Left lobe of liver (tissue), 2 donors: ENCODE results near the gene PNMA8B. TPM values are rescaled to one million over a fixed set of nuclear protein-coding genes. Genes with fewer than 3 reads are reported as not detected.
"Not testable (repeated sequence)": the region's sequence is repeated elsewhere in the genome, so short reads cannot be mapped to it uniquely, and the experiment has no call there.

ENCODE experiments used
- ATAC-seq: fragments of 200-7000 bp; cut with Tn5 transposase; one replicate; pipeline ENCODE4 v1.9.1; 2020; ENCODE audit warnings: mild to moderate bottlenecking, moderate library complexity
- DNase-seq: peaks from one replicate; pipeline ENCODE4 v3.0.0-alpha.2; 2020; ENCODE audit warnings: low spot score
- total RNA-seq: library from RNA; stranded (reverse); gene quantifications from one replicate; pipeline ENCODE4 v1.2.1, GENCODE V29; 2021
- donor health status: DM: no; HTN: no; CAD: no; lungs with moderate emphysema.
- donor health status: DM: no; HTN: yes; CAD: no.

Gene PNMA8B
- total RNA-seq, 1 donor from 2014 or later: 0.35 TPM

DNA sequence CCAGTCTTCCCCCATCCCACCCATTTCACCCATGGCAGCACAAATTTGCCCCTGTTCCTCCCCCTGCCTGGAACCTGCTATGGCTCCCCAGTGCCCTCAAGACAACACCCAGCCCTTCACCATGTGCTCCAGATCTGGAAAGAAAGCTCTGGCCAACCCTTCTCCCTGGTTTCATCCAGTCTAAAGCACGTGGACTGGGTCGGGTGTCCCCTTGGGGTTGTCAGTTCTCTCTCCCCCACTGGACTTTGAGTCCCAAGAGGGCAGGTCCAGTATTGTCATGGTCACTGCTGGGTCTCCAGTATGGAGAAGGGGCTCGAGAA lies 19.6 kb upstream of the PNMA8B start:
- no peak for DNase-seq
- no peak for ATAC-seq

DNA sequence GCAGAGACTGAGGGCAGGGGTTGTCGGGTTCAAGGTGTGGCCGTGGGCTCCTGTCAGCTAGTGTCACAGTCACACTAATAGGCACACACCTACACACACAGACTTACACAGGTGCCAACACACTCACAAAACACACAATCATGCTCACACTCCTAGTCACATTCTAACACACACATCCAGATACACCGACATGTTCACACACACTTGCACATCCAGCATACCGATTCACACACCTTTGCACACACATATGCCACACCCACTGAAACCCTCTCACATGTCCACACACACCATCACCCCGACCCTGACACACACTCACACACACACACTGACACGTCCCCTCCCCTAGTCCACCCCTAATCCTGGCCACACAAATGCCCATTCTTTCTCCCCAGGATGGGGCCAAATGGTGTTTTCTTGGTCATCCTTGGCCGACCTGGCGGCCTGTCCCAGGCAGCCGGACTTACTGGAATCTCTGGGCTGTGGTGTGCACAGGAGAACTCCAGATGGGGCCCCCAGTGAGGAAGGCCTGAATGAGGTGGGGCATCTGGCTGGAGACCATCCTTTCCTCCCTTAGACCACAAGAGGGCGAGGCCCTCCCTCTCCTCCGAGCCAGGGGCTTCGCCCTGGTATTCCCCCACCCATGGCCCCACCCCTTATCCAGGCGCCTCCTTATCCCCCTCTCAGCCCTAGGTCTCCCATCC lies 19.1 kb upstream of the PNMA8B start:
- DNase-seq (no peak), ATAC-seq (no peak)

DNA sequence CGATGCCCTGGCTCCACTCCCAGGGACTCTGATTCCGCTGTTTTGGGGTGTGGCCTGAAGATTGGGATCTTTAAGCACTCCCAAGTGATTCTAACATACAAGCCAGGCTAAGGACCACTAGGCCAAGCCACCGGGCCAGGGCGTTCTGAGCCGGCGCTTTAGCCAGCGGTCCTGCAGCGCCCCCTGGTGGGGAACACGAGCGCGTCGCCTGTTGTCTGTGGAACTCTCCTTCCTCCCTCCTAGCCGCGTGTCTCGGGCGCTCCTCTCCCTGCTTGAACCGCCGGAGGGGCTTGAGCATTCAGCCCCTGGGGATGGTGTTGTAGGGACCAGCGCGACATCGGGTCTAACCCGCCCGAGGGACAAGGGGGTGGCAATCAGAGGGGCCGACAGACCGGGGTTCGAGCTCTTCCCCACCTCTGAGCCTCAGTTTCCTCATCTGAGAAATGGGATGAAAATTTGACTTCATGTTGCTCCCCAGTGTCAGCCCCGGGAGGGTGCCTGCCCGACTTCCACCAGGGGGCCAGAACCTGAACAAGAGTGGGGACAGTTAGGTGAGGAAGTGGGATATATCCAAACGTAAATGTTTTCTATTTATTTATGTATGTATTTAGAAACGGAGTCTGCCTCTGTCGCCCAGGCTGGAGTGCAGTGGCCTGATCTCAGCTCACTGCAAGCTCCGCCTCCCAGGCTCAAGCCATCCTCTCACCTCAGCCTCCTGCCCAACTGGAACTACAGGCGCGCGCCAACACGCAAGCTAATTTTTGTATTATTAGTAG lies 18.0 kb upstream of the PNMA8B start:
- ATAC-seq (peak; percentile 93), DNase-seq (peak; percentile 73)

DNA sequence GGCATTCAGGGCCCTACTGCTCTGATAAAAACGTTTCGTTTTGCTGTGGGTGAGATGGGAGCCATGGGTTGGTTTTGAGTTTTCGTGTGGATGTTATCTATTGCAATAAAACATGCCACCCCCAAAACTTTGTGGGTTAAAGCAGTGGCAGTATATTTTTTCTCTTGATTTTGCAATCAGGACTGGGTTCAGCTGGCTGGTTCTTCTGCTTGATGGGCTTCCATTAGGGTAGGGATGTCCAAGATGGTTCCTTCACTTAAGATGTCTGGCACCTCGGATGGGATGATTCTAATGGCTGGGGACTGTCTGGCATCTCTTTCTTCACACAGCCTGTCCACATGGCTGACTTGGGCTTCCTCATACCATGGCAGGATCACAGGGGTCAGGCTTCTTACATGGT lies 15.6 kb upstream of the PNMA8B start:
- ATAC-seq: no peak
- no peak for DNase-seq

DNA sequence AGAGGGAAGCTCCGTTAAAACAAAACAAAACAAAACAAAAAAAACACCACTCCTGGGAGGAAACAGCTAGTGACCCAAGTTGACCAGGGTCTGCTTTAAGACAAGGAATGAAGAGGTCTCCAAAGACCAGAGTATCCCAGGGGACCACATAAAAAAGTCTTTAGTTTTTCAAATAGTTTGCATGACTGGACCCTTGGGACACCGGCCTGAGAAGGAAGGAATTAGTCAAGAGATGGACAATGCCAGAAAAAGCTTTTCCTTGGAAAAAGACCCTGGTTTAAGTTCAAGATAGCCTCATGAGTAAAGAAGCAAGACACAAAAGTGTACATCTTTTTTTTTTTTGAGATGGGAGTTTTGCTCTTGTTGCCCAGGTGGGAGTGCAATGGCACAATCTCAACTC lies 12.5 kb upstream of the PNMA8B start:
- ATAC-seq: no peak
- DNase-seq: no peak

DNA sequence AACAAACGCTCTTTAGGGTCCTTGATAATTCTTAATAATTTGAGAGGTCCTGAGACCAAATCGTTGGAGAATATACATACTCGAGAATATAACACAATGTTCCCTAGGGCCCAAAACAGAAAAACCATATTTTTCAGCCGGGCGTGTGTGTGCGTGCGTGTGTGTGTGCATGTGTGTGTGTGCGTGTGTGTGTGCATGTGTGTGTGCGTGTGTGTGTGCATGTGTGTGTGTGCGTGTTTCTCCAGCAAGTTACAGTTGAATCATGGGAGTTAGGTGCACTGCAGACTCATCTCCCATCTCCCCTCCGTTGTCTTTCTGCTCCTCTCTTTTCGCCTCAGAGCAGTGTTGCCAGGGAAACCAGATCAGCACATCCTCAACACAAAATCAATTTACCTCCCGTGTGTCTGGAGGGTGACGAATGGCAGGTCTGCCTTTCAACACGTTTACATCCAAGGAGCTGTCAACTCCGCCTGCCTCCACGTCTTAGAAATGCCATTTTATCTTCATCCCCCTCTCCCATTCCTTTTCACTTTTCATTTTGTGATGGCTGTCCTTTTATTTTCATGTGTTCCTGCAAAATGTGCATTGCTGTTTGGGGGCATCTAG lies 8.3 kb upstream of the PNMA8B start:
- ATAC-seq: no peak
- DNase-seq: no peak

DNA sequence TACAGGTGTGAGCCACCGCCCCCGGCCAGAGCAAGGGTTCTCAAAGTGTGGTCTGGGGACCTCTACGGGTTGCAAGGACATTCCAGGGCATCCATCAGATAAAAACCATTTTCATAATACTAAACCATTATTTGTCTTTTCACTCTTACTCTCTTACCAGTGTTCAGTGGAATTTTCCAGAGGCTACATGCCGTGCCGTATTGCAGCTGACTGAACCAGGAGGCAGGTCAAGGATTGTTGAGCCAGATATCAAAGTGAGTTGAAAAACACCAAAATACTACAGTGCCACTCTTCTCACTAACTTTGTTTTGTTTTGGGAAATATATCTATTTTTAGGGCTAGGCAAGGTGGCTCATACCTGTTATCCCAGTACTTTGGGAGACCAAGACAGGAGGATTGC lies 7.2 kb upstream of the PNMA8B start:
- ATAC-seq: no peak
- no peak for DNase-seq

DNA sequence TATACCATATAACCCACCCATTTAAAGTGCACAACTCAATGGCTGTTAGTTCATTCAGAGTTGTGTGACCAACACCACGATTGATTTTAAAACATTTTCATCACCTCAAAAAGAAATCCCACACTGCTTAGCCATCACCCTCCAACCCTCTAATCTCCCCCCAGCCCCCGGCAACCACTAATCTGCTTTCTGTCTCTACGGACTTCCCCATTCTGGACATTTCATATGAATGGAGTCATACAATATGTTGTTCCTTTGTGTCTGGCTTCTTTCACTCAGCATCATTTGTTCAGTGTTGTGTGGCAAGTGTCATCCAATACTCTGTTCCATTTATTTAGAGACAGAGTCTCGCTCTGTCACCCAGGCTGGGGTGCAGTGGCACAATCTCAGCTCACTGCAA lies 4.0 kb upstream of the PNMA8B start:
- ATAC-seq: no peak
- DNase-seq: no peak

DNA sequence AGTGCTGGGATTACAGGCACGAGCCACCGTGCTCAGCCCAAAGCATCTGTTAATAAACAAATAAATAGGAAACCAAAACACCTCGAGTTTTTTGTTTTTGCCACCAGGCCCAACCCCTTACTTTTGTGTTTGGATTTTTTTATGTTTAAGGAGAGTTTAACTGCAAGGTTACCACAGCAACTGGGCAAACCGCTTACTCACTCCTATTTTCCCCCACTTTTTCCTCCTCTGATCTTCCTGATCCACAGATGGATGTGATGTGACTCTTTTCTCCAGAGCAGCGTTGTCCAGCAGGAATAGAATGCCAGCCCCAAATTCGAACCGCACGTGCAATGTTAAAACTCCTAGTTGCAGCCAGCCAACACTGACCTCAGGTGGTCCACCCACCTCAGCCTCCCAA lies 2.1 kb upstream of the PNMA8B start:
- no peak for ATAC-seq
- no peak for DNase-seq

DNA sequence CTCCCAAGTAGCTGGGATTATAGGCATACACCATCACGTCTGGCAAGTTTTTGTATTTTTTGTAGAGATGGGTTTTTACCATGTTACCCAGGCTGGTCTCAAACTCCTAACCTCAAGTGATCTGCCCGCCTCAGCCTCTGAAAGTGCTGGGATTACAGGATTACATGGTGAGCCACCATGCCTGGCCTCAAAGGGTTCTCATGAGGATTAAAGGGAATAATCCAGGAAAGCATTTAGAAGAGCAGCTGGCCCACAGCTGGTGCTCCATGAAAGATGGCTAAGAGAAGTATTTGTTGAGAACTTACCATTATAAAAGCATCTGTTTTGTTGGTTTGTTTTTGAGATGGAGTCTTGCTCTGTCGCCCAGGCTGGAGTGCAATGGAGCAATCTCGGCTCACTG lies 1.2 kb upstream of the PNMA8B start:
- ATAC-seq, DNase-seq: not testable (repeated sequence)

DNA sequence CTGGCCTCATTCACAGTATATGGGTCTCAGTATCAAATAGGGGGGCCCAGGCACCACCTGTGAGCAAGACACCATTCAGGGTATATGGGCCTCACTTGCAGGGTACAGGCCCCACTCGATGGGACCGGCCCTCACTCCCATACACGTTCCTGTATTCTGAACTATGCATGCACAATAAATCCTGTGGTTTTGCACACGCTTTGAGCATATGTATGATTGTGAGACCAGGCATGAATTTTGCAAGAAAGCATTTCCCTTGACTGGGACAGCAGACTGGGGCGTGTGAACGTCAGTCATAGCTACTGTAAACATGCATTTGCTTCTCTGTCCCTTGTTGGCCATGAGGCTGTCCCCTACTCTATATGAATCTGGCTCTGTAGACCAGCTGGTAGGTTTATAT lies 637 bp upstream of the PNMA8B start:
- DNase-seq (no peak), ATAC-seq (no peak)

DNA sequence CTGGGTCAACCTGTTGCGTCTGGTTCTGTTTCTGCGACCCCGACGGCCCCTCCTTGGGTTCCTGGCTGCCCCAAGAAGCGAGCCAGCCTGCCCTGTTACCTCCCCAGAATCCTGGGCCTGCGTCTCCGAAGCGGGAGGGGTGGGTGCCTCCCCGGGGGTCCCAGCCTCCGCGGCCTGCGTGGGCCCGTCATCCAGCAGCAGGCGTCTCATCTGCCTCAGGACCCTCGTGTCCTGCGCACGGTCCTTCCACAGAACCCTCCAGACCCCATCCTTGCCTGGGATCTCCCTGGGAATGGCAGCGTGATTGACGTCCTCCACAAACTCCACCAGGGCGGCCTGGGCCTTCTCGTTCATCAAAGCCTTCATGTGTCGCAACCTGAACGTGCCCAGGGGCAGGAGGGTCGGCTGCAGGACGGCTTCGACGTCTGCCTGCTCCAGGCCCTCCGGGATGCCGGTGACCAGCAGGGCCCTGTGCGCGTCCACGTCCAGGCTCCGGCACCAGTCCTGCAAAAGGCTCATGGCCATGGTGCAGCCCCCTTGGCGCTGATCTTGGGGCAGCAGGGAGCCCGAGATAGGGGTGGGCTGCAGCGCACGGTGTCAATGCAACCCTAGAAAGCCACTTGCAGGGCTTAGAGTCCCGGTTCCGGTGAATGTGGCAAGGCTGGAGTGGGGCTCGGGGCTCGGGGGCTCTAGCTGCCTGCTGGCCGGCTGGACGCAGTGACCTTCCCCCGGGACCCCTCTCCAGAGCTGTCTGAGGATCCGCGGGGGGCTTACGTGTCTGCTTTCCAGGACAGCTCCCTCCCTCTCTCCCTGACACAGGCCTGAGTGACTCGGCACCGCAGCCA lies 504 bp downstream of the PNMA8B start:
- DNase-seq: no peak
- no peak for ATAC-seq

DNA sequence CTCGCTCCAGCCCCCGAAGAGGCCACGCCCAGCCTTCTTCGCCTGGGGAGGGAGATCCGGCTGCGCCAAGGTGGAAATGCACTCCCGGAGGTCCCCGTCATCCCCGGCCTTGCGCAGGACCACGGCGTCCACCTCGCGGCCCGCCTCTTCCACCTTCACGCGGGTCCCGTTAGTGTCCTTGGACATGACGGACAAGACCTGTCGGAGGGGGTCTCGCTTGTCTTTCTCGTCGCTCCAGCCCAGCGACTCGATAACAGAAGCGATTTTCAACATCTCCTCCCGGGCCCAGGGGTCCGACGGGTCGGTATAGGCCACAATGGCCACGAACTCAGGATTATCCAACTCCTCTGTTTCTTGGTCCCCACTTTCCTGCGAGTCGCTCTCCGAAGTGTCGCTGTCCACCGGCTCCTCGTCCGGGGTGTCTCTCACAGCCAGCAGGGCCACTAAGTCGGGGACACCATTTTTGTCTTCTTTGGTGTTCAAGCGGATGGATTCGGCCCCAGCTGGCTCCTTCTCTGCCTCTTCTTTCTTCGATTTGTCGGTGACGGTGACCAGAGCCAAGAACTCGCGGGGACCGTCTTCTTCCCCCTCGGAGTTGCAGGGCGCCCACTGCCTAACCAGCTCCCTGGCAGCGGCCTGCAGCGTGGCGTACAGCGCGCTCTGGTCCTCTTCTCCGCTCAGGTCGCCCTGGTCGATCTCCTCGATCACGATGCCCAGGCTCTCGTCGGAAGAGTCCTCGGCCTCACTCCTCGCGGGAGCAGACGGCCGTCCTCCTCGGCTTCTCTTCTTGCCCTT lies 1.3 kb downstream of the PNMA8B start:
- no peak for DNase-seq

DNA sequence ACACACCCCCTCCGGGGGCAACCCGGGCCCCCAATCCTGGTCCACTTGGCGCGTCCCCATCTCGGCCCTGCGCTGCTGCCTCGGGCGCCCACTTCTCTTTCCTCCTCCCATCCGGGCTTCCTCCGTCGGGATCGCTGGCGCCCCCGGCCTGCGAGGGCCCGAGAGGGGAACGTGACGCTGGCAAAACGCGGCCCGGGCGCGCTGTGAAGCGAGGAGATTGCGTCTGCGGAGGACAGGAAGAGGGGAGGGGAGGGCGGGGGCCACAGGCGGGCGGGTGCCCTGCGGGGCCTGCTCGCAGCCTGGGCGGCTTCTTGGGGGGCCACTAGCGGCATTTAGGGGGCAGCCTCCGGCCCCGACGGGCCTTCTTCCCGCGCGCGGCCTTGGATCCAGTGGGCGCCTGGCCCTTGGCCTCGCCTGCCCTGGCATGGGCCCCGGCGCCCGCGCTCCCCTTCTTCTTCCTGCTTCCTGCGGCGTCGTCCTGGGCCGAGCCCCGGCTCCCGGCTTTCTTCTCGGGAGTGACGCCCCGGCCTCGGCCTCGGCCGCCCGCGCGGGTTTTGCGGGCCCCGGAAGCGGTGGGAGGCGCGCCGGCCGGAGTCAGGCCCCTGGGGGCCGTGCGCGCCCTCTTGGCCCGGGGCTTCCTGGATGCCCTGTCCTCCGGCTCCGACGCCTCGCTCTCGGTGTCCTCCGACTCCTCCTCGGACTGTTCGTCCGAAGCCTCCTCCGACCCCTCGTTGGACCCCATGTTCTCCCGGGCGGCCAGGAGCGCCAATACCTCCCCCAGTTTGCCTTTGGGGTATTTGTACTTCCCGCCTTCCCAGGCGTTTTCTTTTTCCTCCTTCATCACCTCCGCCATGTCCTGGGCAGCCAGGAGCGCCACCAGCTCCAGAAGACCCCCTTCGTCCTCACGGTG lies 2.2 kb downstream of the PNMA8B start:
- DNase-seq (no peak), ATAC-seq (peak; percentile 33)

More for the DNA sequence above, 1.3 kb downstream of the PNMA8B start:
- ATAC-seq: no peak

DNA sequence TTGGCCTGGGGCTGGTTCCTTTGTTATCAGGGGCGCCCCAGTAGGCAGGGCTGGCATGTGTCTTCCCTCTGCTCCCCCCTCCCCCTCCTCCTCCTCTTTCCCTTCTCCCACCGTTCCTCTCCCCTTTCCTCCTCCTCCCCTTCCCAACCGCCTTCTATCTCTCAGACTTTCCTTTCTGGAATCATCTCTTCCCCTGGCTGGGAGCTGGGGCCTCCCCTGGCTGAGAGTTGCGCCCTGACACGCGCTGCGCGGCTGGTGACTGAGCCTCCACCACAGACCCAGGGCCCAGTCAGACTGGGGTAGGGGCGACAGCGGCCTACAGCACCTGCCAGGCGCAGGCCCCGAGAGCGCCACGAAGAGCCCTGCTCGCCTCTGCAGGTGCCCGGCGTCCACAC lies 2.8 kb downstream of the PNMA8B start:
- ATAC-seq: no peak
- no peak for DNase-seq

DNA sequence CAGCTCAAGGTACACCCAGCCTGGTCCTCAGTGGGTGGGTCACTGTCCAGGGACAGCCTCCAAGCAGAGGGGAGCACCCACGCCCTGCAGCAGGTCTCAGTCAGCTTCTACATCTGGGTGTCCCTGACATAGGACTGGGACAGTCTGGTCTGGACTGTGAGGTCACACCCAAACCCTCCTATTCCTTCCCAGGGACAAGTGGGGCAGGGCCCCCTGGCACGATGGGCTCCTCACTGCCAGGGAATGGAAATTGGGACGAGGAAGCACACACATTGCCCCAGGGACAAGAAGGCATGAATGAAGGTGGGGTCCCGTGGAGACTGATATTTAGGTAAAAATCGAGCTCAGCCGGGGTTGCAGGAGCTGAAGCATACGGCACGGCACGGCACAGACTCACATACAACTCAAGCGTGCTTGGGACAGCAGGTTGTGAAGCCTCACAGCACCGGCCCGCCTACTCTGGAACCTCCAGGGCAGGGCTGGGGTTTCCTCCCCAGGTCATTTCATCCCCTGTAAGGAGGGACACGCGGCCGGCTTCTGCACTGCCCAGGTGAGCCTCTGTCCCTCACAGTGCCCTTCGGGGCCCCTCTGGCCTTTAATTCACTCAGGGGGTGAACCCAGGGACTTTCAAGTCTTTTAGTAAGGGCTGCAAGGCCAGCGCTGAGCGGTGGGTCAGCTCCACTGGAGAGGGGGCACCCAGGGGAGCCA lies 3.5 kb downstream of the PNMA8B start:
- ATAC-seq (no peak), DNase-seq (no peak)

DNA sequence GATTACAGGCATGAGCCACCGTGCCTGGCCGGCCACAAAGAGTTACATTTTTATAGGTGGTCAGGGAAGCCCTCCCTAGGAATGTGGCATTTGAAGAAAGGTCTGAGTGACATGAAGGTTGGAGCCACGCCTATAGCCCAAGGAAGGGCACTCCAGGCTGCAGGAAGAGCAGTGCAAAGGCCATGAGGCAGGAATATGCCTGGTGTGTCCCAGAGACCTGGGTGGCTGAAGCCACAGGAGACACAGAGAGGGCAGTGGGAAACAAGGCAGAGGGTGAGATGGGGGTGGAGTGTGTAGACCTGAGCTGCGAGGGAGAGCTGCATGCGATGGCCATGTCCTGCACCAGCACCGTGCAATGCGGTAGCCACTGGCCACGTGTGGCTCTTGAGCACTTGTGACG lies 4.9 kb downstream of the PNMA8B start:
- ATAC-seq (no peak), DNase-seq (no peak)

DNA sequence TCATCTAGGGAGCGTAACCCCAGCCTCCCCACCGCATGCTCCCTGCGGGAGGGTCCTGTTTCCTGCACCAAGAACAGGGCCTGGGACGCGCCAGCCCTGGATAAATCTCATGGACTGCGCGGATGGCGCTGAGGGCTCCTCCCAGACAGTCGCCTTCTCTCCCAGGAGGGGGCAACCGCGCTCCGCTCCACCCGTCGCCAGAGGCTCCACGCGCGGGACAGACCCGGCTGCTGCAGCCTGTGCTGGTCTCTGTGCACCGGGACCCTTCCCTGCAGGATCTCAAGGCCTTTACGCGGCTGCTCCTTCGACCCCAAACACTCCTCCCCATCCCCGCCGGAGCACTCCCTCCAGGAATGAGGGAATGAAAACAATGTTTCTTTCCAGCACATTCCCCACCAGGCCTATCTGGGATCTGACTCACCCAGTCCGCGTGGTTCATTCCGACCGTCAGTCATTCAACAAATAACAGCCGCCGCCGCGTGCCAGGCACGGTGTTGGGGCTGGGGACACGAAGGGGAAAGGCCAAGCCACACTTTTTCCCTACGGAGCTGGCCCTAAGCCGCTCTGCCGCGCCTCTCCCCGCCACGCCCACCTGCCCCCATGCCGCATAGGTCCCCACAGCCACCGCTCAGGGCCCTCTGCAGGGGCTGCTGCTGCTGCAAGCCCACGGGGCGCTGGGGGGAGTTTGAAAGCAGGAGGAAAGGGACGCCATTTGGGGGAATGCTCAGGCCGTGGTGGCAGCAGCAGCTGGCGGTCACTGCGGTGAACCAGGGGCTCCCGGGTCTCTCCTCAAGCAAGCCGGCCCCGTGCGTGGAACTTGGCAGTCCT lies 6.0 kb downstream of the PNMA8B start:
- ATAC-seq: peak; percentile 54
- DNase-seq: no peak
